Hypothalamus (tissue), 51 donors: ENCODE measurements around the gene GABPA.
"Not testable (repeated sequence)": the region's sequence is repeated elsewhere in the genome, so short reads cannot be mapped to it uniquely, and the experiment has no call there.

Source experiments
- DNase-seq, 51 donors: peaks; one replicate each; lab custom pipeline; 2025; lab: John Stamatoyannopoulos, UW

Gene GABPA

GRCh38 chr21:25734904-25735645 is at the start of gene GABPA, which contains the start of gene ATP5PF:
Gene GABPA (plus strand): TSS chr21:25734972. CDS start chr21:25741599, 6,627 bp downstream.
Gene ATP5PF (minus strand): TSS chr21:25734904. CDS start chr21:25729794, 5,110 bp downstream.
- DNase-seq, result peak; percentile 85 to 100 (median 94)

GRCh38 chr21:25687787-25688186 is 47.0 kb upstream of the GABPA start:
- DNase-seq, result no peak

- DNase-seq, result no peak
Observed at GRCh38 chr21:25688275-25689155, 46.3 kb upstream of the GABPA start.

GRCh38 chr21:25689226-25689625 is 45.5 kb upstream of the GABPA start:
- DNase-seq, result no peak

- no peak for DNase-seq
Observed at GRCh38 chr21:25691976-25692375, 42.8 kb upstream of the GABPA start.

GRCh38 chr21:25695461-25695860 is 39.3 kb upstream of the GABPA start:
- not testable (repeated sequence) for DNase-seq

GRCh38 chr21:25700741-25701140 is 34.0 kb upstream of the GABPA start:
- DNase-seq, result no peak

- no peak for DNase-seq
Observed at GRCh38 chr21:25701529-25701928, 33.2 kb upstream of the GABPA start.

- peak in 18 of 51 donors; percentile 1 to 44 (median 18) for DNase-seq
Observed at GRCh38 chr21:25708467-25709065, 26.2 kb upstream of the GABPA start.

GRCh38 chr21:25709684-25710265 is 25.0 kb upstream of the GABPA start:
- DNase-seq, result no peak

- DNase-seq, result no peak
Observed at GRCh38 chr21:25710550-25710949, 24.2 kb upstream of the GABPA start.

GRCh38 chr21:25714066-25714465 is 20.7 kb upstream of the GABPA start:
- not testable (repeated sequence) for DNase-seq

- DNase-seq, result no peak
Observed at GRCh38 chr21:25717491-25718147, 17.2 kb upstream of the GABPA start.

GRCh38 chr21:25721987-25722386 is 12.8 kb upstream of the GABPA start:
- DNase-seq, result no peak

- DNase-seq, result no peak
Observed at GRCh38 chr21:25722631-25723030, 12.1 kb upstream of the GABPA start.

GRCh38 chr21:25732091-25732760 is 2.5 kb upstream of the GABPA start:
- no peak for DNase-seq

GRCh38 chr21:25733859-25734653 is 716 bp upstream of the GABPA start:
- DNase-seq, result peak in 7 of 51 donors; percentile 22 to 52 (median 37)

GRCh38 chr21:25734654-25734903 is 193 bp upstream of the GABPA start:
- DNase-seq, result no peak
